HL-60 (cell line): ENCODE measurements around the gene STPG4.

Experiments used
- DNase-seq, 2 experiments: peaks; one replicate each; pipeline ENCODE4 v3.0.0-alpha.2; 2010 to 2020; ENCODE audit warnings: low read depth in 1 of 2, low spot score in 1 of 2
- H3K27ac ChIP-seq: fragments of 250-450 bp; sonication (Bioruptor Pico); replicated peaks from 2 replicates; pipeline ENCODE4 v1.5.1; 2020; ENCODE audit warnings: mild to moderate bottlenecking, moderate library complexity
- H3K27me3 ChIP-seq: fragments of 250-450 bp; sonication (Bioruptor Pico); 2 replicates; pipeline ENCODE4 v1.5.1; 2021; ENCODE audit warnings: mild to moderate bottlenecking, moderate library complexity; ENCODE audit not compliant: insufficient read depth, poor library complexity, severe bottlenecking
- H3K4me3 ChIP-seq: replicated peaks from 2 replicates; pipeline ENCODE4 v1.5.1; 2011; ENCODE audit warnings: mild to moderate bottlenecking, control low read depth, low read length; ENCODE audit not compliant: insufficient read depth
- CTCF ChIP-seq: IDR thresholded peaks from one replicate; pipeline ENCODE4 v1.5.1; 2011; ENCODE audit warnings: low read length, control low read depth, inconsistent platforms; ENCODE audit not compliant: insufficient read depth
- GABPA ChIP-seq: IDR thresholded peaks from 2 replicates; pipeline ENCODE4 v1.6.1; 2012; ENCODE audit warnings: low read depth
- POLR2AphosphoS5 ChIP-seq: IDR thresholded peaks from 2 replicates; pipeline ENCODE4 v1.6.1; 2012; ENCODE audit warnings: low read depth
- REST ChIP-seq: IDR thresholded peaks from 2 replicates; pipeline ENCODE4 v1.6.1; 2012; ENCODE audit warnings: low read depth; ENCODE audit not compliant: insufficient replicate concordance
- SPI1 ChIP-seq: IDR thresholded peaks from 2 replicates; pipeline ENCODE4 v1.6.1; 2012; ENCODE audit warnings: low read depth, mild to moderate bottlenecking, borderline replicate concordance

Gene STPG4

GRCh38 chr2:47167149-47167548 lies 12.0 kb upstream of the STPG4 start:
- Histone ChIP-seq H3K4me3 (no peak overlapping the region), H3K27ac (no peak overlapping the region), H3K27me3 (no peaks in the 10 kb centered on the region)
- DNase-seq: no peak
- no peak for TF ChIP-seq GABPA
- no peak for TF ChIP-seq POLR2AphosphoS5
- no peak for TF ChIP-seq CTCF
- TF ChIP-seq REST: no peak
- TF ChIP-seq SPI1: no peak

- Histone ChIP-seq H3K27me3 (no peaks in the 10 kb centered on the region), H3K27ac (no peak overlapping the region), H3K4me3 (no peak overlapping the region)
- no peak for DNase-seq
- no peak for TF ChIP-seq CTCF
- no peak for TF ChIP-seq POLR2AphosphoS5
- TF ChIP-seq GABPA: no peak
- no peak for TF ChIP-seq SPI1
- no peak for TF ChIP-seq REST
Observed at GRCh38 chr2:47165001-47165555, 10.0 kb upstream of the STPG4 start.

GRCh38 chr2:47162780-47163179 lies 7.7 kb upstream of the STPG4 start:
- TF ChIP-seq GABPA (no peak), CTCF (no peak), POLR2AphosphoS5 (no peak), SPI1 (no peak), REST (no peak)
- Histone ChIP-seq H3K27ac (no peak overlapping the region), H3K4me3 (no peak overlapping the region), H3K27me3 (no peaks in the 10 kb centered on the region)
- DNase-seq: no peak
